HG02678 (cell line): ENCODE results near the gene TIPIN.
"Not testable (repeated sequence)": the region's sequence is repeated elsewhere in the genome, so short reads cannot be mapped to it uniquely, and the experiment has no call there.

ENCODE experiments used
- ATAC-seq: cut with Tn5 transposase; IDR thresholded peaks from one replicate; pipeline ENCODE4 v1.9.1; 2021; ENCODE audit warnings: mild to moderate bottlenecking, moderate library complexity; ENCODE audit not compliant: unreplicated experiment

The TIPIN gene

DNA sequence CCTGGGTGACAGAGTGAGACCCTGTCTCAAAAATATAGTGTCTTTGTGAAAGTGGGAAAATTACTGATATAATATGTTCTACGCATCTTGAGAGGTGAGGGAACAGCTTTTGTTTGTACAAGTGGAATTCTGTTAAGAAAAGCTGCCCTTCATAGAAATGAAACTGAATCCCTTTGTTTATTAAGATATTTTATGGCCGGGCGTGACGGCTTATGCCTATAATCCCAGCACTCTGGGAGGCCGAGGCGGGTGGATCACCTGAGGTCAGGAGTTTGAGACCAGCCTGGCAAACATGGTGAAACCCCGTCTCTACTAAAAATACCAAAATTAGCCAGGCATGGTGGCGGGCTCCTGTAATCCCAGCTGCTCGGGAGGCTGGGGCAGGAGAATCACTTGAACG lies 52.1 kb downstream of the TIPIN start:
- not testable (repeated sequence) for ATAC-seq

DNA sequence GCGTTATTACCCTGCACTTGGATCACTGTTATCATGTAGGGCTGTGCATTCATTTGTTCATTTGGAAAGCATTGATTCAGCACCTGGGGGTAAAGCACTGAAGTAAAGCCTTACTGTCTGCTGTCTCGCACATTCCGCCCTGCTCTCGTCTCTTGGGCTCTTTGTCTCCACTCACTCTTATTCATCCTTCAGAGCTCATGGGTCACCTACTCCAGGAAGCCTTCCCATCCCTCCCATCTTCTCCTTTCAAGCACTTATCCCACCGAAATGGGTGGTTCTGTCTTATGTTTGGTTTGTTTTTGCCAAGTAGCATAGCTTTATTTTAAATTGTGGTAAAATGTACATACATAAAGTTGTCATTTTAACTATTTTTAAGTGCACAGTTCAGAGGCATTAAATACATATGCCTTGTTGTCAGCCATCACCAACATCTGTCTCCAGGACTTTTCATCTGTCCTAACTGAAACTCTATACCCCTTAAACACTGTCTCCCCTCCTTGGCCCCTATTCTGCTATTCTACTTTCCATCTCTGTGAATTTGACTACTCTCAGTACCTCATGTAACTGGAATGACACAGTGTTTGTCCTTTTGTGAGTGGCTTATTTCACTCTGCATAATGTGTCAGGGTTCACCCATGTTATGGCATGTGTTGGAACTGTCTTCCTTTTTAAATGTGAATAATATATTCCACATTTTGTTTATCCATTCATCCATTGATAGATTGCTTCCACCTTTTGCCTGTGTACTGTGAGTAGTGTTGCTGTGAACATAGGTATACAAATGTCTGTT lies 53.8 kb downstream of the TIPIN start:
- no peak for ATAC-seq

DNA sequence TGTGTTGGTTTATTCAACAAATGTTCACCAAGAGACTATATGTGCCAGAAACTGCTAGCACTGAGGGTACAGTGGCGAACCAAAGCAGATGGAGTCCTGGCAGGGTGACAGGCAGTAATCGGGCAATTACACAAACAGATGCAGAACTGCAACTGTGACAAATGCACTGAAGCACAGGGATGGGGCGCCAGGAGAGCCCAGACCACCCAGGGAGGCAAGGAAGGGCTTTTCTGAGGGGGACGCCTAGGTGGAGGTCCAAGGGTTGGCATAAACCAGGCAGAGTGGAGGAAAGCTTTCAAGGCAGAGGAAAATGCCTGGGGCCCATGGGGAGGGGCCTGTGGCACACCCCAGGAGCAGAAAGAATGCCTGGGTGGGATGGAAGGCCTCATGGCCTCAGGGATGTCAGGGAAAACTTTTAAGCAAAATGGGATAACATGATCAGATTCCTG lies 57.7 kb downstream of the TIPIN start:
- no peak for ATAC-seq

DNA sequence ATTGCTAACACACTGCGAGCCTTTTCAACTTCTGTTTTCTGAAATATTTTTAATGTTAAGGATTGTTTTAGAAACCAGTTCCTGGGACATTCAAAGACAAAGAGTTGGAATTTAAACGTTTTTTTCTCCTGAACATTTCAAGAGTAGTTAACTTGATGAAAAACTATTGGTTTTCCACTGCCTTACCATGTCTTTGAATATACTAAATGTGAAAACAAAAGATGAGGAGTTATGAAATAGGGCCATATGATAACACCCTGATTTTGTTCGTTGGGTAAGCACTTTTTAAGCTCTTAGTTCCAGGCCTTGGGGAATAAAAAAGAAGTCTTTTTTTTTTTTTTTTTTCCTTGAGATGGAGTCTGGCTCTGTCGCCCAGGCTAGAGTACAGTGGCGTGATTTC lies 60.3 kb downstream of the TIPIN start:
- ATAC-seq, result no peak

DNA sequence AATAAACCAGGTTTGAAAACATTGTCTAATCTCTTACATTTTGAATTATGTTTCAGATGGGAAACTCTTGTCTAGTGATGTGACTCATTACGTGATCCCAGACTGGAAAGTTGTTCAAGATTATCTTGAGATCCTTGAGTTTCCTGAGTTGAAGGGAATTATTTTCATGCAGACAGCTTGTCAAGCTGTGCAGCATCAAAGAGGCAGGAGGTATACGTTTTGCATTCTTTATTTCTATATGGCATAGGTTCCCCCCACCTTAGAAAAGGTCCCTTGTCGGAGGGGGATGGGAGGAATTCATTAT lies 61.6 kb downstream of the TIPIN start:
- ATAC-seq, result no peak

DNA sequence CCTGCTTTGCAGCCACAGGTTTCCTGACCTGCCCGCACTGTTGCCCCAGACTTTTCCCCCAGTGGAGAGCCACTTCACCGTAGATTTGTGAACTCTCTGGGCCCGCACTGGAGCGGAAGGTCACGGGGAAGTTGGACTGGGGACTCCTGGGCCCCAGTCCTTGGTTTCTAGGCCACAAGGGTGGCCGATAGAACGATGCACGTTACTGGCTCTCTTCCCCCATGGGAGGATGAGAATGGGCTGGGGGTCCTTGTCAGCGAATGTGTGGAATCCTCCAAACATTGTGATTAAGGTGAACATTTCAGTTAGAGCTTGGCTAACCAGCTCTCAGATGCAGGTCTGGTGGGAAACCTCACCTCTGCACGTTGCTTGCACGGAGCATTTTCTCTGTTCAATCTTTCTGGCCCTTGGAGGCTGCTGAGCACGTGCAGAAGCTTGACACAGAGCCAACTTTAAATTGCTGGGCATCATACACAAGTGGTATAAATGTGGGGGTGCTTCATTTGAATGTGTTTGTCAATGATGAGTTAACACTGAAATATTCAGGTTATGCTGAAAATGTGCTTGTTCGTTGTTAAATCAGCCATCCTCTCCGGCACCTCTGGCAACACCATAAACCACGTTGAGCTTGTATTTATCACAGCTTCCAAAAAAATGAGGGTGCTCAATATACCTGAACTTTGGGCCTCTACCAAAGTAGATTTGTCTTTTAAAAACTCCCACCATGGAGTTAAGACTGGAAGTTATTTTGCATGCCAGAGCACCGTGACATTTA lies 62.1 kb downstream of the TIPIN start:
- peak; percentile 27 for ATAC-seq

DNA sequence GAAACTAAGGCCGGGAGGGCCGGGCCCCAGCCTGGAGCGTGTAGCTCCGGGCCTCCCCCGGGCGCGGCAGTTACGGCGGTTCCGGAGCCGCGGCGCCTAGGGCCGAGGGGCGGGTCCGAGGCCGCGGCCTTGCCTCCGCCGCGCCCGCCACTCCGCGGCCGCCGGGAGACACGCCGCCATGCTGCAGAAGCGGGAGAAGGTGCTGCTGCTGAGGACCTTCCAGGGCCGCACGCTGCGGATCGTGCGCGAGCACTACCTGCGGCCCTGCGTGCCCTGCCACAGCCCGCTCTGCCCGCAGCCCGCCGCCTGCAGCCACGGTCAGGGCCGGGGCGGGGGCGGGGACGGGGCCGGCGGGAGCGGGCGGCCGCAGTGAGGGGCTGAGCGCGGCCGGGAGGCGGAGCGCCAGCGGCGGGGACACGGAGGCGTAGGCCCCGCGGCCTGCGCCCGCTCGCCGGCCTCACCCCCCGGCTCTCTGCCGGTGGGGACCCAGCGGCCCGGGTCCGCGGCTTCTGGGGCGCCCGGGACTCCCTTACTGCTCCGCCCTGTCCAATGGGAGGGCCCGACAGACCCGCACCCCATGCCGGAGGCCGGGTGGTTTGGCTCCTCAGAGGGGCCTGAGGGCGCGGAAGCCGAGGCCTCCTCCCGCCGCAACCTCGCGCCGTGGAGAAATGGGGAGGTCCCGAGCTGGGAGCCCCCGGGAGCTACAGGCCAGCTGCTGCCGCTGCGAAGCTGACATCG lies 62.9 kb downstream of the TIPIN start, which contains the start of gene DIS3L:
TSS of gene DIS3L (plus strand) at position 150 of the 738 bp plus-strand sequence. CDS start at position 179, 29 bp downstream.
- peak; percentile 65 for ATAC-seq

DNA sequence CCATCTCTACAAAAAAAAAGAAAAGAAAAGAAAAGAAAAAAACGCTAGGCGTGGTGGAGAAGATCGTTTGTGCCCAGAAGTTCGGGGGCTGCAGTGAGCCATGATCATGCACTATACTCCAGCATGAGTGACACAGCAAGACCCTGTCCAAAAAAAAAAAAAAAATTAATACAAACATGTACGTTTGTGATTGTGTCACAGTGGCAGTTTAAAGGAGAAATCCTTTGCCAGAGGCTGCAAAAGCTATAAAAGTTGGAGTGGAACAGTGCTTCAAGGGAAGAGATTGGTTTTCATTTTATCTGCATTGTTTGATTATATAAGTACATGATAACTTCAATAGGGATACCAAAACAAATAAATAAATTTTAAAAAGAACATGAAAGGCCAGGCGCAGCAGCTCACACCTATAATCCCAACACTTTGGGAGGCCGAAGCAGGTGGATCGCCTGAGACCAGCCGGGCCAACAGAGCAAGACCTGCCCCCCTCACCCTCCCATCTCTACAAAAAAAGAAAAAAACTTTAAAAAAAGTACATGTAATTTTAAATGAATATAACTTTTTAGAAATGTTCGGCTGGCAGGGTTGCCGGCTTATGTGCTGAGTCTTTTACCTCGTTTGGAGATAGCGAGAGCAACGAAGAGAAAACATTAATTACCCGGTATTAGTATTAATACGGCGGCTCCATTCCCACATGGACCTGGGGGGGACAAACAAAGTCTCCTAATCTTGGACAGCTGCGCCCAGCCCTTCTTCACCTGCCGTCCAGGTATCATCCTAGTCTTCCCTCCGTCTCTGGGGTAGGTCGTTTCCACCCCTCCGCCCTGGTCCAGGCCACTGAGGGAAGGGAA lies 63.7 kb downstream of the TIPIN start:
- ATAC-seq, result no peak

DNA sequence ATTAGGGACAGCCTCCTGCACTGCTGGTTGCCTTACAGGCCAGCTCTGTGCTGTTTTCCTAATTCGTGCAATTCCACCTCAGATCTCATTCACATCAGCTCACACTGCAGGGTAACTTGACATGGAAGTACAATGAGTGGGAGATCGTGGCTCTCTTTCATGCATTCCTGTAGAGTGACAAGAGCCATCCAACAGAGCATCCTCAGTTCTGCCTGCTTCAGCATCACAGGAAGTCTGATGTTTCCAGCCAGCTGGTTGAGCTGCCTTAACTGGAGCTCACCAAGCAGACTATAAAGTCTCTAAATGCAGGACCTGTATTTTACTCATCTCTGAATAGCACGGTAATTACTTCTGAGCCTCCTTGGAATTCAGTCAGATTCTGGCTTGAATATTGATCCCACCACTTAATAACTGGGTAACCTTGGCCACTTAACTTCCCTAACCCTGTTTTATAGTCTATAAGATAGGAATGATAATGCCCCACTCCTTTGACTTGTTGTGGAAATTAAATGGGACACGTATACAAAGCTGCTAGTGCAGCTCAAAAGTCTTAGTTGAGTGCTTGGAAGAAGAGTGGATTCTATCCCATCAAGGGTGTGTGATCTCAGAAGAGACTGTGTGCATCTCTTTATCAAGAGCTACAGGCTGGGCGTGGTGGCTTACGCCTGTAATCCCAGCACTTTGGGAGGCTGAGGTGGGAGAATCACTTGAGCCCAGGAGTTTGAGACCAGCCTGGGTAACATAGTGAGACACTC lies 64.5 kb downstream of the TIPIN start:
- no peak for ATAC-seq

DNA sequence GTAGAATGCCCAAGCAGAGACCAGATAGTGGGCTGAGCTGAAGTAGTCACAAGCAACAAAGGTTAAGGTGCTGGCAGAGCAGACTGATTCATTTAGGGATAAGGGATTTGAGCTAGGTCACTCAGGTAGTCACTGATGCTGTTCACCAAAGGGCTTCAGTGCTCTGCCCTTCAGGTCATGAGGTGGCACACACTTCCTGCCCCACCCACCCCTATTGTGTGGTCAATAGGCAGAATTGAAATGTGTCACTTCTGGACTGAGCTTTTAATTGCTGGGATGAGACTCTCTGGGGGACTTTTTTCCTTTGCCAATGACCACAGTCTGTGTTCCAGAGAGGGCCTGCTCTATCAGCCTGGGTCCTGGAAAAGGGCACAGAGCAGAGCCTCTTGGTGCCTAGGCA lies 66.0 kb downstream of the TIPIN start:
- ATAC-seq, result no peak

DNA sequence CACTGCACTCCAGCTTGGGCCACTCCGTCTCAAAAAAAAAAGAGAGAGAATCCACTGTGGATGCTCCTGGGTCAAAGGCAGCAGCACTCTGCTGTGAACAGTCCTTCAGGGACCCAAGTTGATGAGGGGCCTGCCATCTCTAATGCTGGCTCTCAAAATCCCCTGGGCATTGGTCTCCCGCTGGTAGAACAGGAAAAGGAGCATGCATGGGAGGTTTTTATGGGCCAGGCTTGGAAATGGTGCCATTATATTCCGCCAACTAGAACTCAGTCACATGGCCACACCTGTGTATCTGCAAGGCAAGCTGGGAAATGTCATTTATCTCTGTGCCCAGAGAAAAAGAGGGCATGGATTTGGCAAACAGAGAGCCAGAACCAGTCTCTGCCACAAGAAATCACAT lies 66.5 kb downstream of the TIPIN start:
- no peak for ATAC-seq

DNA sequence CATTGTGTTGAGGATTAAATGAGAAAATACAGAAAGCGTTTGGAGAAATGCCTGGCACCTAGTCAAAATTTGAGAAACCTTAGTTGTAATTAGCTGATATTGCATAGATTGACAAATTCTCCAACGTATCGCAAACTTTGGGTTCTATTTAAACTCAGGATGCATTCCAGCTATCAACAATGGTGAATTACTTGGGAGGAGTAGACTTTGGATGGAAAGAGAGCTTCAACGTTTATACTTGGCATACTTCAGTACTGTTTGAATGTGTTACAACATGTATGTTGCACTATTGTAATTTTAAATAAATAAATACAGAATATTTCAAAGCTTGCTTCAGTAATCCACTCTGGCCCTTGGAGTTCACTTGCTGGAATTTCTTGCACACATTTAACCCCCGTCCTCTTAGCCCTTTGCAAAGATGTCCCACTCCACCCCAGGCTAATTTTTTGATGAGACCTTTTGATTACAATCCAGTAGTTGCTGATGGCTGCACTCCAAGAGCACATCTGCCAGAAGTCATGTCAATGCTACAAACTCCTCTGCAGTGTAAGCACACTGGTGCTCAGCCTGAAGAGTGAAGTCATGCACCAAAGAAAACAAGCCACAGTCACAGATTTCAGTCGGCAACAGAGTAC lies 67.8 kb downstream of the TIPIN start:
- no peak for ATAC-seq

DNA sequence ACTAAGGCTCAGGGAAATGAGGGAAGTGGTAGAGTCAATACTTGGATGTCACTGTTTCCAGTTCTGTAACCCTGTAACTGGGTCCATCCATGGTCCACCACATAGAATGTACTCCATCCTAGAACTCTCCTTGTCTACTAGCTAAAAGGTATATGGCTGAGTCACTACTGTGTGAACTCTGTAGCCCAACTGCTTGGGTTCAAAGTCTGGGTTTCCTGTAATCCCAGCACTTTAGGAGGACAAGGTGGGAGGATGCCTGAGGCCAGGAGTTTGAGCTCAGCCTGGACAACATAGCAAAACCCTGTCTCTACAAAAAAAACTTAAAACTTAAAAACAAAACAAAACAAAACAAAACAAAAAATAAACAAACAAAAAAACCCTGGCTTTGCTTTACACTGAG lies 68.4 kb downstream of the TIPIN start:
- no peak for ATAC-seq

DNA sequence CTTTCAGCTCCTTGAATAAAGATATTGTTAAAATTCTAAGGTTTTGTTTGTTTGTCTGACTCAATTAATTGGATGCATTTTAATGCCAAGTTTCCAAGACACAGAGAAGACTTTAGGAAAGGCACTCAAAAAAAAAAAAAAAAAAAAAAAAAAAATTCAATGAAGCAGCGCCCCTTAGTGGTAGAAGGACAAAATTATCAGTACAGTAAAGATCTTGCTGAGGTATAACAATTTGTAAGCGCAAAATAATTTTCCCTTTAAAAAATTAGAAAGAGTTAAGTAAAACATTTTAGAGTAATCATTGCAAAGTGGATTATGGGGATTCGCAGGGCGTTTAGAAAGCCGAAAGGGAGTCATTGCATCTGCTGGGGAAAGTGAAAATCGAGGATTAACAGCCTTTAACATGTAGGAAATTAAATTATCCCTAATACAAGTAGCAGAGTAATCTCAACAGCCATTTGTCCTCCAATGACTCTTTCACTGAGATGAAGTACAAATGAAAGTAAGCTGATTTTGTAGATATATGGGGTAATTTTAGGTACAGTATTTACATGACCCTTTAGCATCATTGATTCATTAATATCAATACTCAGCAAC lies 68.9 kb downstream of the TIPIN start:
- ATAC-seq, result no peak
